Superior temporal gyrus (tissue), 1 donor: ENCODE results near the gene PAXIP1.
"Not testable (repeated sequence)": the region's sequence is repeated elsewhere in the genome, so short reads cannot be mapped to it uniquely, and the experiment has no call there.

Experiments
- DNase-seq: peaks from one replicate; pipeline ENCODE4 v3.0.0-alpha.2; 2016; ENCODE audit errors: extremely low spot score

Gene PAXIP1

DNA sequence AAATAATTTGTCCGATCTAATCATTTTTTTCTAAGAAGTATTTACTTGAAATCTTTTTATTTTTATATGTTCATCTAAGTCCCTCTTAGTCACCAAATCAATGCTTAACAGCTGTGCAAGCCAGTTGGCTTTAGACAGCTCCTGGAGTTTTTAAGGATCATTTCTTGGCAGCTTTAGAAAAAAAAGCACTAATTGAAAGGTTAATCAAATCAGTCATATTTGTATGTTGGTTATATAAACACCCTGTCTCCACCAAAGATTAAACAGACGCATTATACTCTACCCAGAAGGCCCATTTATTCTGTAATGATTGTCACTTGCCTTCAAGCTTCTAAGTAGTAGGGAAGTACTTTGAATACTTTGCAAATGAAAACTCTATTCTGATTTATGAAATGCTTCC is 60.2 kb downstream of the PAXIP1 start:
- no peak for DNase-seq

DNA sequence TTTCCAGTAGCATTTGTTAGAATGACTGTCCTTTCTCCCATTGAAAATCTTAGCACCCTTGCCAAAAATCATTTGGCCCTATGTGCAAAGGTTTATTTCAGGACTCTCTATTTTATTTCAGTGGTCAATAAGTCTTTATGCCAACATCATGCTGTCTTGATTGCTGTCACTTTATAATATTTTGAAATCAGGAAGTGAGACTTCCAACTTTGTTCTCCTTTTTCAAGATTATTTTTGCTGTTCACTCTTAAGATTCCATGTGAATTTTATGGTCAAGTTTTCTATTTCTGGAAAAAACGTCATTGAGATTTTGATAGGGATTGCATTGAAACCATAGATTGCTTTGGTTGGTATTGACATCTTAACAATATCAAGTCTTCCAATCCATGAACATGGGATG is 65.1 kb downstream of the PAXIP1 start:
- DNase-seq = no peak

DNA sequence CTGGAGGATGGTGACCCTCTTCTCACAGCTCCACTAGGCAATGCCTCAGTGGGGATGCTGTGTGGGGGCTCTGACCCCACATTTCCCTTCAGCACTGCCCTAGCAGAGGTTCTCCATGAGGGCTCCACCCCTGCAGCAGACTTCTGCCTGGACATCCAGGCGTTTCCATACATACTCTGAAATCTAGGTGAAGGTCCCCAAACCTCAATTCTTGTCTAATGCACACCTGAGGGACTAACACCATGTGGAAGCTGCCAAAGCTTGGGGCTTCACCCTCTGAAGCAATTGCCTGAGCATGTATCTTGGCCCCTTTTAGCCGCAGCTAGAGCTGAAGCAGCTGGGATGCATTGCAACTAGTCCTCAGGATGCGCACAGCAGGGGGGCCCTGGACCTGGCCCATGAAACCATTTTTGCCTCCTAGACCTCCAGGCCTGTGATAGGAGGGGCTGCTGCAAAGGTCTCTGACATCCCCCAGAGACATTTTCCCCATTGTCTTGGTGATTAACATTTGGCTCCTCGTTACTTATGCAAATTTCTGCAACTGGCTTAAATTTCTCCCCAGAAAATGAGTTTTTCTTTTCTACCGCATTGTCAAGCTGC is 68.5 kb downstream of the PAXIP1 start:
- DNase-seq = not testable (repeated sequence)

DNA sequence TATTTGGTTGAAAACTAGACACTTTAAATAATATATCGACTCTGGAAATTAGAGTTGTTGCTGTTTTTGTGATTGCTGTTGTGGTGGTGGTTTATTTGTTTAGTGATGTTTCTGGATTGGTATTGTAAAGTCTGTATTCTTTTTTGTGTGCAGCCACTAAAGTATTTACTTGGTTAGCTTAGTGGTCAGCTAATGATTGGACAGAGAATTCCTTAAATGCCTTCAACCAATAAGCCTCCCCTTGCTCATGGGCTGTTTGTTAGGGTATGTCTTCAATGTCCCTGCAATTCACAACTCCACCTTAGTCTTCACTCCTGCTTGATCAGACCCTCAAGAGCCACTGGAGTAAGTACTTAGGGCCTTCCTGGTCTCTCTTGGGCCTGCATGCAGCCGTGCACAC is 71.0 kb downstream of the PAXIP1 start:
- no peak for DNase-seq

DNA sequence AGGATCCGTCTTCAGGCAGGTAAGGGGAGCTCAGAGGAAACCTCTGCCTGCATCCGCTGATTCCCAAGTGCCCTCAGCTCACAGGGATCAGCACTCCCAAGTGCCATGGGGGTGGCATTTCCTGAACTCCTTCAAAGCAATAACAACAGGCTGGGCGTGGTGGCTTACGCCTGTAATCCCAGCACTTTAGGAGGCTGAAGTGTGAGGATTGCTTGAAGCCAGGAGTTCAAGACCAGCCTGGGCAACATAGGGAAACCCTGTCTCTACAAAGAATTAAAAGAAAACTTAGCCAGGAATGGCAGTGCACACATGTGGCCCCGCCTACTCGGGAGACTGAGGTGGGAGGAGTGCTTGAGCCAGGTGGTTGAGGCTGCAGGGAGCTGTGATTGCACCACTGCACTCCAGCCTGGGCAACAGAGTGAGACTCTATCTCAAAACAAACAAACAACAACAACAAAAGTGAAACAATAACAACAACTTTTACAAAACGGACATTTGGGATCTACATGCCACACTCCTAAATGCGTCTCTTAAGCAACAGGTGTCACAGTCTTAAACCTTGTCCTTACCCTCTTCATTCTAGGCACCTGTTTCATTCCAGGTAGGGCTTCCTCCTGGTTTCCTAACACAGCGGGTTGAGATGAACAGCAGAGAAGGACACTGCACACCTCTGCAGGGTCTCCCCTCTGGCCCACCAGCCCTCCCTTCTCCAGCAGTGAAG is 73.8 kb downstream of the PAXIP1 start:
- no peak for DNase-seq

DNA sequence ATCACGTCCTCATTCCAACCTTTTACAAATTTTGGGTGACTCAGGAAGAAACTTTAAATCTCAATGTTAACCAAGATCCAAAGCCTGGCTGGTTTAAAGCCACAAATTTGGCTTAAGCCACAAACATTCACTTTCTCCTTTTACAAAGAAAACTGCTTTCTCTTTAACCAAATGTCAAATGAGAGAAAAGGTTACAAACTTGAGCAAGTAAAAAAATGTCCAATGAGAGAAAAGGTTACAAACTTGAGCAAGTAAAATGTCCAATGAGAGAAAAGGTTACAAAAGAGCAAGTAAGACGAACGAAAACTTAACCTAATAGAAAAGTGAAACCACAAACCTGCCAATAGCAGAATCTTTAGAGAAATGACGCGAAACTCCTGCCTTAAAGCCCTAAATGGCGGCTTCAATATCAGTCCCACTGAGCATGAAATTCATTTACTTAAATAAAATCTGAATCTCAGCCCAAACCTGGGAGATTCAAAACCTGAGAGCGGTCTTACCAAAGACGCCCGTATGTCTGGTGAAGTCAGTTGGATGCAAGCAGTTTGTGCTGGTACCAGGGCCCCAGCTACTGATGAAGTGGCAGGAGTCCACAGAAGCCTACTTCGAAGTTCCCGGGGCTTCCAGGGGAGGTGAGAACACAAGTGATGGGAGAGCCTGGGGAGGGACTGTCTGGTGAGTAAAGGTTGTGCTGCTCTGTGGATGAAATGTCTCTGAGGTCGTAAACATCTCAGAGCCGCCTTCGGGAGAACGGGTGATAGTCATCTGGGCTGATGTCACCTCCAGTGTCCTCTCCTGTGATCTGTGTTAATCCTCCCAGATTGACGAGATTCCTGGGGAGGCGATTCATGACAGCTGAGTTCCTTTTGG is 74.6 kb downstream of the PAXIP1 start:
- peak; percentile 91 for DNase-seq

DNA sequence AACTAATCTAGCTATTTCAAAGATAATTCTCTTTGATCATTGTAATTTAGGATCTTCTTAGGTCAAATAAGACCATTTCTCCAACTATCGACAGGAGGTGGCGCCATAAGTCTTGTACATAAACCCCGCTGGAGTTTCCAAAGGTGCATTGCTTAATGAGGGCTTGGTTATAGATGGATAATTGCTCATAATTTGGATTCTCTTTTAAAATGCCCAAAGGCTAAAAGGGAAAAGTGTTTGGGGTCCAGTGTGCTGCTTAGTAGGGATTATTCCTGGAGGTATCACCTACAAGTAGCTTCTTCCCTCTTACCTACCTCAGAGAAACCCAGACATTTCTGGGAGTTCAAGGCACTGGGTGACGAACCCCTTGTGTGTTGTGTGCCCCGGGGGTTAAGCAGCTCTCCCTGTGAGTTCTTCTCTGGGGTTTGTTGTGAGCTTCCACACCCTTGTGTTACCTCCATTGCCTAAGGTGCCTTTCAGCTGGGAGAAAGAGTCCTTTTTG is 75.2 kb downstream of the PAXIP1 start:
- peak; percentile 97 for DNase-seq

DNA sequence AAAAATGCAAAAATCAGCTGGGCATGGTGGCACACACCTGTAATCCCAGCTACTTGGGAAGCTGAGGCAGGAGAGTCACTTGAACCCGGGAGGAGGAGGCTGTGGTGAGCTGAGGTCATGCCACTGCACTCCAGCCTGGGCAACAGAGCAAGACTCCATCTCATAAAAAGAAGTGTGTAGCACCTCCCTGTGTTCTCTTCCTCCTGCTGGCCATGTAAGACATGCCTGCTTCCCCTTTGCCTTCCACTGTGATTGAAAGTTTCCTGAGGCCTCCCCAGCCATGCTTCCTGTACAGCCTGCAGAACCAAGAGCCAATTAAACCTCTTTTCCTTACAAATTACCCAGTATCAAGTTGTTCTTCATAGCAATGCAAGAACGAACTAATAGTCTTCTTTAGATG is 80.5 kb downstream of the PAXIP1 start:
- not testable (repeated sequence) for DNase-seq

DNA sequence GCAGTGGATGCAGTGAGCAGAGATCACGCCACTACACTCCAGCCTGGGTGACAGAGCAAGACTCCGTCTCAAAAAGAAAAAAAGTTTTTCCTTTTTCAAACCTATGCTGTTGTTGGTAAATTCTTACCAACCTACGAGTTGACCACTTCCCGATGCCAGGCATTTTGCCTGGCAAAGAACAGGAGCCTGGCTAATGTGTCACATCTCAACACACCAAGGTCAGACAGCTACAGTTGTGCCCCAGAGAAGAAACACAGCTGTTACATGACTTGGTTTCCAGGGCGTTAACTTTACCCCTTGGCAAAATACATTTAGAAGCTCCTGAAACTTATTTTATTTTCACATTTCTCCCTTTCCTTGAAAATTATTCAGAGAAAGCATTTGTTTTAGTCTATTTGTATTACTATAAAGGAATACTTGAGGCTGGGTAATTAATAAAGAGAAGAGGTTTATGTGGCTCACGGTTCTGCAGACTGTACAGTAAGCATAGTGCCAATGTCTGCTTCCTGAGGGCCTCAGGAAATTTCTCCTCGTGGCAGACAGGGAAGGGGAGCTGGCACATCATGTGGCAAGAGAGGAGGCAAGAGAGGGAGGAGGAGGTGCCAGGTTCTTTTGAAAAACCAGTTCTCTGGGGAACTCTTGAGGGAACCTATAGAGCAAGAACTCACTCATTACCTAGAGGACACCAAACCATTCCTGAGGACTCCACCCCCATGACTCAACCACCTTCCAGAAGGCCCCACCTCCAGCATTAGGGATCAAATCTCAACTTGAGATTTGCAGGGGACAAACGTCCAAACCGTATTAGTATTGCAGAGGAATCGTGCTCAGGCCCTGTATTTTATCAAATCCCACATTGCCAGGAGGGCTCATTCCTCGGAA is 83.3 kb downstream of the PAXIP1 start:
- DNase-seq = no peak

DNA sequence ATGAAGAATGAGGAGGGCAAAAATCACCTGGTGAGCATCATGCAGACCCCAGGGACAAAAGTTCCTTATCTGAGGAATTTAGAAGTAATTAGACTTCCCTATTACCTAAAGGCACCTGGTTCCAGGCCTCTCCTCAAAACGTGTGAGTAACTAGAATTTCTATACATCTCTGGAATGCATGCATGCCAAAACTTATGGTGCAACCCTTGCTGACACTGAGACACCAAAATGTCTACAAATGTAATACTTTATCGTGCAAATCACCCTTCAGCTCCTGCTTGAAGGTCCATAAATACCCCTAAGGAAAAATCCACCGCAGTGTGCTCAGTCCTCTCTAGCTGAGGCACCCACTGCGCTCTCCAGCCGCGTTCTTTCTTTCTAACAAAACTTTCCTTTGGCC is 84.2 kb downstream of the PAXIP1 start:
- no peak for DNase-seq

DNA sequence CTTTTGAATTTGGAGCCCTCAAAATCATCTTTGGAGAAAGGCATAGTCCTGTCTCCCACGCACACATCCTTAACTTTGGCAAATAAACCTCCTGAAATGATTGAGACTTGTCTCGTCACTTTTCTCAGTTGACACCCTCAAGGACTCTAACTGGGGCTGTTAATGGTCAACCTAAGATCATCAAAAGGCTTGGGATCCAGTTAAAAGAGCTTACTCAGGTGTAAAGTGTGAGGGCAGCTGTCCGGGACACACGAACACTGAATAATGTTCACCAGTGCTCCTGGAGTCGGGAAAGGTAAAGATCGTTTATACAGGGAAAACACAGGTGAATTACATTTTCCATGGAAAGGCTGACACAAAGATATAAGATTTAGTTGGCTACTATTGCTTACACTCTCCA is 84.7 kb downstream of the PAXIP1 start:
- no peak for DNase-seq

DNA sequence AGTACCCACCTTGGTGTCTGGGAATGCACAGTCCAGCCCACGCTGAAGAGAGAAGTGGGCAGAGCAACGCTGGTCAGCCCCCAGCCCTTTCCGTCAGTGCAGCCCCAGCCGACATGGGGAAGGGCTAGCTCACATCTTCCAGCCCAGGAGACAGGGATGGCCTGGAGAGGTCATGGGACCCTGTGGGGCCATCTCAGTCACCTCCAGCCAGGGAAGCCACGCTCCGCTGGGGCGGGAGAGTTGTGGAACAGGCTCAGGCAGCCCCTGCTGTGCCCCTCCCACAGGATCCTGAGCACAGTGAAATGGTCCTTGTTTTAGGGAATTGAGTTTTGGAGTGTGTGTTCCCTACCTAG is 85.1 kb downstream of the PAXIP1 start:
- no peak for DNase-seq

DNA sequence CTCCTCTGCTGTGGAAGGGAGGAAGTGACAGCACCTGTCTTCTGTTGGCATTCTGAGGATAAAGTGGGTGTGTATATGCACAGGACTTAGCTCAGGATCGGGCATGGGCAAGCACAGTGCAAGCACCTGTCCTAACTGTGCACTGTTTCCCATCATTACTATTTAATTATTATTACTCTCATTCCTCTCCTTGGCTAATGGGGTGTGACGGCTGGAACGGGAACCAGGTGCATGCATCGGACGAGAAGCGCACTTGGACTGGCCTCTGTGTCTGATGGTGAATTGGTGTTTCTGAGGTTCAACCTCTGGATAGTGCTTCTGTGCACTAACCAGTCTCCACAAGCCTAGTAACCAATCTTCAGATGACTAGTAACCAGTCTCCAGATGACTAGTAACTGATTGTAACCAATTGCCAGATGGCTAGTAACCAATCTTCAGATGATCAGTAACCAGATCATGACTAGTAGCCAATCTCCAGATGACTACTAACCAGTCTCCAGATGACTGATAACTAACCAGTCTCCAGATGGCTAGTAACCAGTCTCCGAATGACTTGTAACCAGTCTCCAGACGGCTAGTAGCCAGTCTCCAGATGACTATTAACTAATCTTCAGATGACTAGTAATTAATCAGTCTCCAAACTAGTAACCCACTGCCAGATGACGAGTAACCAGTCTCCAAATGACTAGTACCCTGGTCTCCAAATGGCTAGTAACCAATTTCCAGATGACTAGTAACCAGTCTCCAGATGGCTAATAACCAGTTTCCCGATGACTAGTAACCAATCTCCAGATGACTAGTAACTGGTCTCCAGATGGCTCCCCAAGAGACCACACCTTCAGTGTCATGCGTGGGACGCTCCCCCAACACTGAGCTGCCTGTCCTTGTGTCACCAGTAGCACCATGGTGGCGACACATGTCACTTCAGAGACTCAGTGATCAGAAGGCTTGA is 85.8 kb downstream of the PAXIP1 start:
- no peak for DNase-seq

DNA sequence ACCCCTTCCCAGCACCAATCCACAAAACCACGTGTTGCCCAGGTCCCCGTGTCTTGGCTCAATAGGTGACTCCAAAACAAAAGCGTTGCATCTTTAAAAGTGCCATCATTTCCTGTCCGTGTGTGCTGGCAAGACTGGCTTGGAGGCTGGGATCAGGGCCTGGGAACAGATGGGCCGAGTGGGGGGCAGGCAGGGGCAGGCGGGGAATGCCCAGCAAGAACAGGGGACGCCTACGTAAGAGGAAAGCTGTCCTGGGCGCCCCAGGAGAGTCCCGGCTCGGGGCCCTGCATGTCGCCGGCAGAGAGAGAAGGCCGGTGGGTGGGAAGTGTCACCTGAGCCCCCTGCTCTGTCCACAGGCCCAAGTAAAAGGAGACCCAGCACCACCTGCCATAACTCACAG is 86.5 kb downstream of the PAXIP1 start:
- no peak for DNase-seq

DNA sequence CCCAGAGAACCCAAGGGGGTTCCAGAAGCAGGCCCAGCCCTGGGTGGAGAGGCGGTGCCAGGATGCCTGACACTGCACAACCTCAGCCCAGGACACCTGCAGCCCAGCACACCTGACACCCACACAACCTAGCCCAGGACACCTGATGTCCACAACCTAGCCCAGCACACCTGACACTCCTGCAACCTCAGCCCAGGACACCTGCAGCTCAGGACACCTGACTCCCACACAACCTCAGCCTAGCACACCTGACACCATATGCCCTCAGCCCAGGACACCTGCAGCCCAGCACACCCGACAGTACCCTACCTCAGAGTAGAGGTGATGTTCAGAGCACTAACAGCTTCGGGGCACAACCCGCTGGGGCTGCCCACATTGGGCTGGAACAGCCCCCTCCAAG is 87.3 kb downstream of the PAXIP1 start:
- no peak for DNase-seq

DNA sequence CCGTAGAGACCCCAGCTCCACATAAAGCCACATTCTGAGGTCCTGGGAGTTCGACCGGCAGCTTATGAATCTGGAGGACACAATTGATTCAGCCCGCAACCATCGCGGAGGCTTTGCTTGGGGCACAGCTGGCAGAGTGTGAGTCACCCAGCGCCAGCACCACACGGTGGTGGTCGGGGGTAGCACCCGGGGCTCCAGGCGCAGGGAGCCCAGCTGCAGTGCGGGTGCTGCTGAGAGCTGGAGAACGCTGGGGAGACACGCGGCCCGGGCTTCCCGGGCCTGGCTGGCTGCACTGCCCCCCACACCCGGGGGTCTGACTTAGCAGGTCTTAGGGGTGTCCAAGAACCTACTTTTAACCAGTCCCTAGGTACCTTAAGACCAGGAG is 87.9 kb downstream of the PAXIP1 start:
- no peak for DNase-seq

DNA sequence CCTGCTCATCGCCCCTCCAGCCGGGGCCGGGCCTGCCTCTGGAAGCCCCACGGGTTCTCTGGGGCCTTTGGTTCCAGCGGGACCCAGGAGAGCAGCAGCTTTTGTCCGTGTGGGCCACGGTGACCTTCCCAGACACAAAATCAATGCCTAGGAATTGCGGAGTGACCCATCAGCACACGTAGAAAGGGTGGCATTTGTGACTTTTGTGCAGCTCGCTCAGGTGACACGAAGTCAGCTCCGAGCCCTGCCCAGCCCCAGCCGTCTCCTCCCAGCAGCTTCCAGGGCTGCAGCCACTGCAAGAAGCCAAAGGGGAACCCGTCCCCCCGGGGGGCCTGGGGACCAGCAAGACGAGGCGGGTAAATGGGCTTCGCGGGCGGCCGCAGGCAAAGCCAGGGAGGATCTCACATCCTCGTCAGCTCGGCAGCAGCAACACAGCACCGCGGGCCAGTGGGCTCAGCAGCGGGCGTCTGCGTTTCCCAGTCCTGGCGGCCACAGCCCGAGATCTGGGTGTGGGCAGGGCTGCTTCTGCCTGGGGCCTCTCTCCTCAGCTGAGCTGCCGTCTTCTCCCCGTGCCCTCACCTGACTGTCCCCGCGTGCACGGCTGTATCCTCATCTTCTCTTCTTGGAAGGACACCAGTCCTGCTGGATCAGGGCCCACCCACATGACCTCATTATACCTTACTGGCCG is 88.5 kb downstream of the PAXIP1 start:
- no peak for DNase-seq

DNA sequence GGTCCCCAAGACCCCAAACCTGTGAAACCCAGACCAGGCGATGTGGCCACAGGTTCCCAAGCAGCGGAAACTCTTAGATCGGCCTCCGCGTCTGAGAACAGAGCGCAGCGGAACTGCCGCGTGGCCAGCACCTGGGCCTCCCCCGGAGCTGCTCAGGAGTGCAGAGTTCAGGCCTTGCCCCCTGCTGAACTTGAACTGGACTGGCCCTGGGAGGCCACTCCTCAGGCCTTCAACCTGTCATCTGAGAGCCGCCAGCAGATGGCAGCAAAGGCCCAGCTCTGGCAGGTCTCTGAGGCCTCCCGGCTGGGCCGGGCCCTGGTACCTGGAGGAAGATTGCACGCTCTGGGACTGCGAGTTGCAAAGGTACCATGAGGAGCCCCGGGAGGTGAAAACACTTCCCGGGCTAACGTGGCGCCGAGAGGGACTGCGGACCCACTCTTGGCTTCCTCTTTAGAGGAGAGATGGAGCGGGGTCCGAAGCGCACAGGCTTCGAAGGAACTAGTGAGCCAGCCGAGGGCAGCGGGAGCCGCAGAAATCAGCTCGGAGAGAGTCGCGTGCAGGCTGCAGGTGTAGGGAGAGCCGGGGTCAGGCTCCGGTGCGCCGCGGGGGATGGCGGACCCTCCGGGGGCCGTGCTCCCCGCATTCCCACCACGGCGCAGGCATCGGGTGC is 89.2 kb downstream of the PAXIP1 start:
- peak; percentile 91 for DNase-seq

DNA sequence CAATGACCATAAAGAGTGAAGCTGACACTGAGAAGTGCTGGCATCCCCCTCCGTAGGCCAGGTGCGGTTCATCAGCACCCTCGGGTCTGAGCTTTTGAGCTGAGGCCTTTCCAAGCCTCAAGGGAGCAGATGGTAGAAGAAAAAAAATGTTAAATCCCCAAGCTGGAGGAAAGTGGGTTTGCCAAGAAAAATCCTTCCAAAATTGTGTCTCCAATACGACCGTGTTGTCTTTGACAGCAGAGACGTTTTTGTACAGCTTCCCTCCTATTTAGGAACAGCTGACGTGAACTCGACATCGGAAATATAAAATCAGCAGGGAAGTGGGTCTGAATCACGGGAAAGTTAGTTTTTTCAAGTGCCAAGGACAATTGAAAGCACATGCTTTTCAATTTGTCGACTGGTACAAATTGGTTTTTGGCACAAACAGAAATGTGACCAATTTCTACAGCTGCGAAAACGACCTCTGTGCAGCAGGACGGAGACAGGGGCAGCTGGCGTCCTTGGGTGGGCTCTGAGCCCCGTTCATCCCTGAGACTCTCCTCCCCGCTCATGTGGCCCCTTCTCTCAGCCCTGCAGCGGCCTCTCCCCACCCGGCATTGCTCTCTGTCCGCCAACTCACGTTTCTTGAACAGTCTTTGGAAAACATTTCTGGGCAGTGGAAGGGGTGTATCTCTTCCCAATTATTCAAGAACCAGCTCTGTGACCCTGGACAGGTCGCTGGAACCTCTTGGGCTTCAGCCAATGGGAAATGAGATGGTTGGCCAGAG is 89.9 kb downstream of the PAXIP1 start:
- peak; percentile 55 for DNase-seq
